Measurements from ENCODE around the gene NCAM2.

GRCh38 chr21:21241391-21241790 is 243.2 kb downstream of the NCAM2 start:
- TF ChIP-seq POLR2AphosphoS5 (IDR thresholded peaks at IDR 0.05; ENCODE audit: low read depth) (no peak), CTCF (conservative IDR thresholded peaks at IDR 0.05; ENCODE audit: low read depth in 2 of 2) (no peak), EZH2phosphoT487 (IDR thresholded peaks at IDR 0.05; ENCODE audit: unreplicated experiment) (no peak)

Data from GM23338 (cell line).